ENCODE results near the gene PLXNA4.

GRCh38 chr7:132187869-132188789 lies 388.1 kb downstream of the PLXNA4 start:
- TF ChIP-seq CTCF (IDR thresholded peaks at IDR 0.05) (no peak), POLR2AphosphoS5 (IDR thresholded peaks at IDR 0.05) (no peak)

Measured in stomach (tissue), 4 donors.